Caco-2 (cell line): Measurements from ENCODE around the gene CEP170B. TPM values are rescaled to one million over a fixed set of nuclear protein-coding genes. Genes with fewer than 3 reads are reported as not detected.

ENCODE experiments used
- BruUV-seq: library from RNA; stranded (reverse); fragments of 400-500 nt; replicated peaks from 2 replicates; lab custom pipeline; 2021; lab: Mats Ljungman, UMichigan
- CTCF ChIA-PET: fragments of 300-600 bp; sonication (Branson Sonifier 250); formaldehyde crosslinking; loops from one replicate; lab custom pipeline; 2022; ENCODE audit warnings: antibody characterized with exemption; lab: Charles Lee
- POLR2A ChIA-PET: fragments of 300-600 bp; sonication (Branson Sonifier 250); formaldehyde crosslinking; loops from one replicate; lab custom pipeline; 2022; ENCODE audit warnings: antibody characterized with exemption; lab: Charles Lee
- DNase-seq, 2 experiments: peaks; one replicate each; pipeline versions ENCODE4 v3.0.0 to v3.0.0-alpha.2; 2020 to 2022
- H3K27me3 ChIP-seq: replicated peaks from 2 replicates; pipeline ENCODE4 v1.6.0; 2011; ENCODE audit warnings: low read length; ENCODE audit not compliant: control insufficient read depth, insufficient read depth
- H3K36me3 ChIP-seq: 2 replicates; pipeline ENCODE4 v1.5.1; 2011; ENCODE audit warnings: low read length; ENCODE audit not compliant: control insufficient read depth, insufficient read depth
- H3K4me1 ChIP-seq: fragments of 250-450 bp; sonication (Bioruptor Pico); 2 replicates; pipeline ENCODE4 v1.5.1; 2020; ENCODE audit warnings: mild to moderate bottlenecking
- H3K4me3 ChIP-seq: 2 replicates; pipeline ENCODE4 v1.5.1; 2011; ENCODE audit warnings: low read depth, mild to moderate bottlenecking, control low read depth, low read length
- H3K9me3 ChIP-seq: fragments of 250-450 bp; sonication (Bioruptor Pico); 2 replicates; pipeline ENCODE4 v1.5.1; 2020; ENCODE audit warnings: mild to moderate bottlenecking, moderate library complexity
- H3K27ac Mint-ChIP-seq: one replicate; pipeline ENCODE4 v1.8.0; 2022; ENCODE audit warnings: mixed read lengths; ENCODE audit not compliant: unreplicated experiment
- H3K27me3 Mint-ChIP-seq: one replicate; pipeline ENCODE4 v1.8.0; 2022; ENCODE audit warnings: mixed read lengths; ENCODE audit not compliant: insufficient read depth, unreplicated experiment
- H3K36me3 Mint-ChIP-seq: one replicate; pipeline ENCODE4 v1.8.0; 2022; ENCODE audit warnings: mild to moderate bottlenecking, mixed read lengths; ENCODE audit not compliant: insufficient read depth, unreplicated experiment
- H3K4me1 Mint-ChIP-seq: one replicate; pipeline ENCODE4 v1.8.0; 2022; ENCODE audit warnings: low read depth, mixed read lengths; ENCODE audit not compliant: unreplicated experiment
- H3K4me3 Mint-ChIP-seq: one replicate; pipeline ENCODE4 v1.8.0; 2022; ENCODE audit warnings: mild to moderate bottlenecking, moderate library complexity, mixed read lengths; ENCODE audit not compliant: unreplicated experiment
- H3K9me3 Mint-ChIP-seq: one replicate; pipeline ENCODE4 v1.8.0; 2022; ENCODE audit warnings: mixed read lengths; ENCODE audit not compliant: unreplicated experiment
- intact Hi-C: fragments of 100-400 bp; cut with micrococcal nuclease; formaldehyde crosslinking; loops from one replicate; pipeline ENCODE4 v1.10.0; 2022; ENCODE audit not compliant: unreplicated experiment
- total RNA-seq: library from RNA; stranded (reverse); gene quantifications from 2 replicates; pipeline ENCODE4 v1.2.3, GENCODE V29; 2022
- TF ChIP-seq, protein P1 (sequence below), 2 experiments: fragments of 200-600 bp in 1 of 2; IDR thresholded peaks; 1 replicate in 1 of 2; 2 replicates in 1 of 2; pipeline versions ENCODE4 v1.5.1 to v1.8.0; 2011 to 2022; ENCODE audit warnings: antibody characterized with exemption in 1 of 2, control low read depth in 1 of 2, inconsistent platforms in 1 of 2, low read depth in 1 of 2, low read length in 1 of 2, mild to moderate bottlenecking in 1 of 2, moderate library complexity in 1 of 2; ENCODE audit not compliant: insufficient read depth in 1 of 2, severe bottlenecking in 1 of 2, unreplicated experiment in 1 of 2

The CEP170B gene
- total RNA-seq, 1 experiment from 2014 or later: 31.6 TPM

DNA sequence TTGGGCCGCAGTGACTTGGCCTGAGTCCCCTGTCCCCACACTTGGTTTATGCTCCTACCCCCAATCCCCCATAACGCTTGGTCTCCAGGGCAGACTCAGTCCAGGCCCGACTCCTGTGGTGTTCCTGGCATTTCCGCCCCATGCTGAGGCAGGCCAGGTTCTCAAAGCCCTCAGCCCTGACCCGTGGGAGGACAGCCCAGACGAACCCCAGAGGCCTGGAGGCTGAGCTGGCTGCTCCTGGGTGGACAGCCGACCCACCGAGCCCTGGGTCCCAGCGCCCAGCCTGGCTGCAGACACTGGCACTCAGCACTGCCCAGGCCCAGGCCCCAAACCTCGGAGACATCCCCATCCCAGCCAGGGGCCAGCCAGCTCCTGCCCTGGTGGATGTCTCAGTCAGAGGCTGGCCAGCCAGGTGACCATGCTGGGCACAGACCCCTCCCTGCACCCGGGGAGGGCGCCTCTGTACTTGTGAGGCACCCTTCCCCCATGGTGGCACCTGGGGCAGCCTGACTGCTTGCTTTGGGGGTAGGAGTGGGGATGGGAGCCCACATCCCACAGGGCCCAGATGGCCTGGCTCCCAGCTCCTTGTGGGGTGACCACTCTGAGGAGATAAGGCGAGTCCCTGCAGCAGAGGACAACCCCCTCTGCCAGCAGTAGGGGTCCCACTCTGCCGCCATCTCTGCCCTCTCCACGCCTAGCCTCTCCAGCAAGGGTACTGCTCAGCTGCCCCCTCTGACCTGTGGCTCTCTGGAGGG, 61.0 kb downstream of the CEP170B start:
- no peaks in the 10 kb centered on the region for H3K36me3 Mint-ChIP-seq
- POLR2A ChIA-PET: no interaction called here
- BruUV-seq: no TSS peak
- intact Hi-C loops: no loop called here
- no peaks in the 10 kb centered on the region for H3K9me3 ChIP-seq
- H3K4me3 ChIP-seq: no peak overlapping the region
- no peak for DNase-seq
- TF ChIP-seq, protein P1, sequence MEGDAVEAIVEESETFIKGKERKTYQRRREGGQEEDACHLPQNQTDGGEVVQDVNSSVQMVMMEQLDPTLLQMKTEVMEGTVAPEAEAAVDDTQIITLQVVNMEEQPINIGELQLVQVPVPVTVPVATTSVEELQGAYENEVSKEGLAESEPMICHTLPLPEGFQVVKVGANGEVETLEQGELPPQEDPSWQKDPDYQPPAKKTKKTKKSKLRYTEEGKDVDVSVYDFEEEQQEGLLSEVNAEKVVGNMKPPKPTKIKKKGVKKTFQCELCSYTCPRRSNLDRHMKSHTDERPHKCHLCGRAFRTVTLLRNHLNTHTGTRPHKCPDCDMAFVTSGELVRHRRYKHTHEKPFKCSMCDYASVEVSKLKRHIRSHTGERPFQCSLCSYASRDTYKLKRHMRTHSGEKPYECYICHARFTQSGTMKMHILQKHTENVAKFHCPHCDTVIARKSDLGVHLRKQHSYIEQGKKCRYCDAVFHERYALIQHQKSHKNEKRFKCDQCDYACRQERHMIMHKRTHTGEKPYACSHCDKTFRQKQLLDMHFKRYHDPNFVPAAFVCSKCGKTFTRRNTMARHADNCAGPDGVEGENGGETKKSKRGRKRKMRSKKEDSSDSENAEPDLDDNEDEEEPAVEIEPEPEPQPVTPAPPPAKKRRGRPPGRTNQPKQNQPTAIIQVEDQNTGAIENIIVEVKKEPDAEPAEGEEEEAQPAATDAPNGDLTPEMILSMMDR (IDR thresholded peaks at IDR 0.05; ENCODE audit: insufficient read depth in 1 of 2, low read depth in 1 of 2, low read length in 1 of 2, severe bottlenecking in 1 of 2, unreplicated experiment in 1 of 2): no peak
- H3K4me1 Mint-ChIP-seq: no peaks in the 10 kb centered on the region
- CTCF ChIA-PET: interaction anchor here (0.6 kb wide), 1 partner anchor 94 kb away, joined by 3 read pairs; no protein-coding TSS in a partner anchor
- H3K27ac Mint-ChIP-seq: no peak overlapping the region
- H3K4me1 ChIP-seq: no peaks in the 10 kb centered on the region
- H3K27me3 Mint-ChIP-seq: no peaks in the 10 kb centered on the region
- no peak overlapping the region for H3K4me3 Mint-ChIP-seq
- H3K27me3 ChIP-seq: no peaks in the 10 kb centered on the region
- no peaks in the 10 kb centered on the region for H3K36me3 ChIP-seq
- H3K9me3 Mint-ChIP-seq: no peaks in the 10 kb centered on the region

DNA sequence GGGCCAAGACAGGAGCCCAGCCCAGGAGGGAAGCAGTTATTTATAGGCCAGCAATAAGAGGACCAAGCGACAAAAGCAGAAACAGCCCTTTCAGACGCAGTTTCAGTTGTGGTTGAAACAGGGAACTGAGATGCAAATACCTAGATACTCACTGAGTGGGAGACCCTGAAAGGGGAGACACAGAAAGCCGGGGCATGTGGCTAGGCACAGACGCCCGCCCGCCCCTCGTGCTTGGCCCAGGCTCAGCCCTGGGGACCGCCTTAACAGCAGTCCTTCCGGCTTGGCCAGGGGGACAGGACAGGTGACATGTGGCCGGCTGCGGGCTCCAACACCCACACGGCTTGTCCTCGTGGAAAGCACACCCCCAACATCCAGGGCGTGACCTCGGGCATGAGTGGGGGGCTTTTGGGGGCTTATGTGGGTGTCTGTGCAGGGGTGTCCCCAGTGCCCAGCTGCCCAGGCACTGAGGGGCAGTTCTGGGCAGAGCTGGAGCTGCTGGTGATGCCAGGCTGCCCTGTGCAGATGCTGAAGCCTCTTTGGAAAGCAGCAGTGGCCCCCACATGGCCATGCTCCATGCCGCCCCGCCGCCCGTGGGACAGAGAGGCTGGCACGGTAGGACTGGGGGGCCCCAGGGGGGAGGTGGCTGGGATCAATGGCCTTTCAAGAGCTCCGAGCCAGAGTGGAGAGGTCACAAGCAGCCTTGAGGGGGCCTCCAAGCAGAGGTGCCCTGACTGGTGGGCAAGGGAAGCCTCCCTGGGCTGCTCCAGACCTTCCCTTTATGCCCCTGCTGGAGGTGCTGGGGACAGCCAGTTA, 61.8 kb downstream of the CEP170B start:
- Mint-ChIP-seq H3K9me3 (no peaks in the 10 kb centered on the region), H3K4me3 (no peak overlapping the region), H3K4me1 (no peaks in the 10 kb centered on the region), H3K27me3 (no peaks in the 10 kb centered on the region), H3K27ac (no peak overlapping the region), H3K36me3 (no peaks in the 10 kb centered on the region)
- ChIA-PET CTCF (interaction anchor here (0.7 kb wide), 1 partner anchor 80 kb away, joined by 3 read pairs; no protein-coding TSS in a partner anchor), POLR2A (no interaction called here)
- H3K27me3 ChIP-seq: no peaks in the 10 kb centered on the region
- intact Hi-C loops: no loop called here
- TF ChIP-seq, protein P1 (IDR thresholded peaks at IDR 0.05; ENCODE audit: insufficient read depth in 1 of 2, low read depth in 1 of 2, low read length in 1 of 2, severe bottlenecking in 1 of 2, unreplicated experiment in 1 of 2): no peak
- no peak for DNase-seq
- no peaks in the 10 kb centered on the region for H3K4me1 ChIP-seq
- H3K36me3 ChIP-seq: no peaks in the 10 kb centered on the region
- H3K9me3 ChIP-seq: no peaks in the 10 kb centered on the region
- H3K4me3 ChIP-seq: no peak overlapping the region
- BruUV-seq: no TSS peak

DNA sequence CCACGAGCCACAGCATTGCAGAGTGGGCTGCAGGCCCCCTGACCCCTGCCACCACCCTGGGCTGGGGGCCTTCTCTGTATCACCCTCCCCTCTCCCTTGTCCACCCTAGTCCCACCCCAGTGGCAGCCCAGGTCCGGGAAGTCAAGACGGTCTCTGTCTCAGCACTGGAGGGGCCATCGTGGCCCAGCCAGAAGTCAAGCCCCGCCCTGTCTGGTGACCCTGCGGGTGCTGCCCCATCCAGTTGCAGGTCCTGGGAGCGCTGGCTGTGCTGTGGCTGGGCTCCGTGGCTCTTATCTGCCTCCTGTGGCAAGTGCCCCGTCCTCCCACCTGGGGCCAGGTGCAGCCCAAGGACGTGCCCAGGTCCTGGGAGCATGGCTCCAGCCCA, 62.4 kb downstream of the CEP170B start:
- no peaks in the 10 kb centered on the region for H3K4me1 Mint-ChIP-seq
- no TSS peak for BruUV-seq
- TF ChIP-seq, protein P1 (IDR thresholded peaks at IDR 0.05; ENCODE audit: insufficient read depth in 1 of 2, low read depth in 1 of 2, low read length in 1 of 2, severe bottlenecking in 1 of 2, unreplicated experiment in 1 of 2): no peak
- no peaks in the 10 kb centered on the region for H3K9me3 Mint-ChIP-seq
- no peak overlapping the region for H3K4me3 Mint-ChIP-seq
- no peaks in the 10 kb centered on the region for H3K27me3 Mint-ChIP-seq
- no peaks in the 10 kb centered on the region for H3K36me3 Mint-ChIP-seq
- H3K27ac Mint-ChIP-seq: no peak overlapping the region
- Histone ChIP-seq H3K4me3 (no peak overlapping the region), H3K36me3 (no peaks in the 10 kb centered on the region), H3K4me1 (no peaks in the 10 kb centered on the region), H3K27me3 (no peaks in the 10 kb centered on the region), H3K9me3 (no peaks in the 10 kb centered on the region)
- DNase-seq: no peak
- intact Hi-C loops: no loop called here
- CTCF ChIA-PET: interaction anchor here (0.7 kb wide), 1 partner anchor 79 kb away, joined by 3 read pairs; no protein-coding TSS in a partner anchor
- POLR2A ChIA-PET: no interaction called here
